HepG2 (cell line): ENCODE measurements around the gene ARAP1. TPM values are rescaled to one million over a fixed set of nuclear protein-coding genes. Genes with fewer than 3 reads are reported as not detected.
A peak's percentile ranks its signal among the peaks of the same experiment; 100 is the strongest.

ENCODE experiments used
- ATAC-seq: fragments of 200-7000 bp; cut with Tn5 transposase; 3 replicates; pipeline ENCODE4 v1.9.1; 2020; ENCODE audit warnings: mild to moderate bottlenecking, moderate library complexity
- BruUV-seq: library from RNA; stranded (reverse); fragments of 400-500 nt; replicated peaks from 2 replicates; lab custom pipeline; 2021; lab: Mats Ljungman, UMichigan
- CTCF ChIA-PET: fragments of 300-600 bp; formaldehyde crosslinking; extraction: SDS; loops from one replicate; lab custom pipeline; 2021; ENCODE audit warnings: low total read pairs, inconsistent platforms, low intra/inter-chr PET ratio; lab: Yijun Ruan, JAX
- POLR2A ChIA-PET: fragments of 350-600 bp; sonication (Branson Sonifier 250); formaldehyde crosslinking; loops from one replicate; lab custom pipeline; 2020; ENCODE audit warnings: antibody characterized with exemption, inconsistent platforms; lab: Yijun Ruan, JAX
- DNase-seq: peaks from one replicate; pipeline ENCODE4 v3.0.0-alpha.2; 2015; ENCODE audit warnings: low spot score
- FAIRE-seq: peaks from 3 replicates; lab custom pipeline; 2011; peaks lifted over from hg19 to GRCh38; lab: Jason Lieb, UNC
- H2AFZ ChIP-seq: one replicate; pipeline ENCODE4 v1.6.1; 2011; ENCODE audit warnings: low read length, inconsistent platforms
- H3K27ac ChIP-seq: fragments of 300-600 bp; 3 replicates; pipeline ENCODE4 v1.8.0; 2011; ENCODE audit warnings: mixed run types, mild to moderate bottlenecking, mixed read lengths, low read length, inconsistent platforms; ENCODE audit not compliant: insufficient read depth; ENCODE audit errors: extremely low read length
- H3K27me3 ChIP-seq, 2 experiments: fragments of 200-600 bp in 1 of 2; 2 replicates in 1 of 2; 3 replicates in 1 of 2; pipeline versions ENCODE4 v1.6.0 to v1.8.0; 2011; ENCODE audit warnings: low read length in 2 of 2, mild to moderate bottlenecking in 2 of 2, moderate library complexity in 2 of 2, inconsistent platforms in 1 of 2; ENCODE audit not compliant: insufficient read depth in 2 of 2, control insufficient read depth in 1 of 2
- H3K36me3 ChIP-seq, 2 experiments: fragments of 200-600 bp in 1 of 2; replicated peaks in 1 of 2; 2 replicates in 1 of 2; 3 replicates in 1 of 2; pipeline versions ENCODE4 v1.5.1 to v1.8.0; 2011; ENCODE audit warnings: low read length in 2 of 2, inconsistent platforms in 1 of 2; ENCODE audit not compliant: insufficient read depth in 2 of 2, control insufficient read depth in 1 of 2
- H3K4me1 ChIP-seq: 2 replicates; pipeline ENCODE4 v1.5.1; 2012; ENCODE audit warnings: low read length, inconsistent platforms; ENCODE audit not compliant: insufficient read depth
- H3K4me2 ChIP-seq: 2 replicates; pipeline ENCODE4 v1.6.0; 2011; ENCODE audit warnings: low read depth, low read length, inconsistent platforms
- H3K4me3 ChIP-seq, 3 experiments: fragments of 200-600 bp in 1 of 3; sonication (generic), shearing (Covaris generic) in 1 of 3; replicated peaks in 1 of 3; 2 replicates each; pipeline ENCODE4 v1.5.1; 2011 to 2016; ENCODE audit warnings: low read length in 3 of 3, inconsistent platforms in 2 of 3, low read depth in 2 of 3, mild to moderate bottlenecking in 2 of 3, control low read depth in 1 of 3, mixed read lengths in 1 of 3; ENCODE audit not compliant: insufficient read depth in 1 of 3
- H3K79me2 ChIP-seq: one replicate; pipeline ENCODE4 v1.6.1; 2011; ENCODE audit warnings: low read length, inconsistent platforms; ENCODE audit not compliant: insufficient read depth
- H3K9ac ChIP-seq: 2 replicates; pipeline ENCODE4 v1.6.0; 2011; ENCODE audit warnings: mild to moderate bottlenecking, low read depth, low read length, inconsistent platforms; ENCODE audit not compliant: insufficient read depth
- H3K9me3 ChIP-seq: 2 replicates; pipeline ENCODE4 v1.5.1; 2012; ENCODE audit warnings: mild to moderate bottlenecking, low read length
- H4K20me1 ChIP-seq: 2 replicates; pipeline ENCODE4 v1.6.0; 2011; ENCODE audit warnings: inconsistent platforms, mild to moderate bottlenecking, low read length, moderate library complexity; ENCODE audit not compliant: insufficient read depth
- HMGA1 ChIP-seq: sonication (generic); formaldehyde crosslinking; conservative IDR thresholded peaks from 2 replicates; pipeline ENCODE4 v1.4.0; 2020; ENCODE audit warnings: missing genetic modification reagents
- MTA1 ChIP-seq: sonication (generic); formaldehyde crosslinking; IDR thresholded peaks from 2 replicates; pipeline ENCODE4 v1.4.0; 2020; ENCODE audit warnings: missing genetic modification reagents, mild to moderate bottlenecking, borderline replicate concordance
- RELA ChIP-seq: sonication (generic); formaldehyde crosslinking; IDR thresholded peaks from 2 replicates; pipeline ENCODE4 v1.4.0; 2020; ENCODE audit warnings: missing genetic modification reagents
- SALL1 ChIP-seq: sonication (generic); formaldehyde crosslinking; IDR thresholded peaks from 2 replicates; pipeline ENCODE4 v1.8.0; 2022; ENCODE audit warnings: mild to moderate bottlenecking, missing genetic modification reagents
- ZBTB46 ChIP-seq: sonication (generic); formaldehyde crosslinking; IDR thresholded peaks from 2 replicates; pipeline ENCODE4 v1.4.0; 2020; ENCODE audit warnings: mild to moderate bottlenecking, missing genetic modification reagents, borderline replicate concordance
- ZNF724P ChIP-seq: sonication (generic); formaldehyde crosslinking; IDR thresholded peaks from 2 replicates; pipeline ENCODE4 v1.8.0; 2022; ENCODE audit warnings: missing genetic modification reagents, borderline replicate concordance
- ZNF749 ChIP-seq: sonication (generic); formaldehyde crosslinking; IDR thresholded peaks from 2 replicates; pipeline ENCODE4 v1.8.0; 2022; ENCODE audit warnings: mild to moderate bottlenecking, missing genetic modification reagents, moderate library complexity, borderline replicate concordance
- WGBS: methylation state at CpG from one replicate; pipeline ENCODE4 v1.1.6; 2017; ENCODE audit warnings: low lambda C conversion rate; 5-methylcytosine and 5-hydroxymethylcytosine counted together
- in situ Hi-C: cut with HindIII; loops from 2 replicates; pipeline ENCODE4 v1.10.0; 2017; ENCODE audit warnings: low pct_unique_long_range_greater_than_20kb; ENCODE audit not compliant: extremely low pct_ligation_motif_present
- intact Hi-C: fragments of 100-400 bp; cut with micrococcal nuclease; formaldehyde crosslinking; loops from one replicate; pipeline ENCODE4 v1.10.0; 2022; ENCODE audit not compliant: unreplicated experiment
- polyA plus RNA-seq, 8 experiments: library from polyadenylated mRNA; depleted of rRNA in 3 of 8; stranded (reverse) in 7 of 8; unstranded in 1 of 8; fragments of >200 nt; fragmentation: Illumina TruSeq in 4 of 8; extraction: Trizol in 4 of 8; gene quantifications; 2 replicates each; pipeline versions ENCODE4 v1.2.1 to v1.2.3, GENCODE V29; 2011 to 2016; ENCODE audit warnings: low read depth in 4 of 8, missing spikeins in 1 of 8, mixed read lengths in 1 of 8; ENCODE audit not compliant: insufficient read depth in 1 of 8
- total RNA-seq, 5 experiments: library from RNA; depleted of rRNA; stranded (reverse); fragments of >200 nt; fragmentation: Illumina TruSeq; extraction: Trizol; gene quantifications; 2 replicates each; pipeline ENCODE4 v1.2.3, GENCODE V29; 2016; ENCODE audit warnings: low read depth in 1 of 5
- TF ChIP-seq, protein P1 (sequence below): sonication (generic); formaldehyde crosslinking; IDR thresholded peaks from 2 replicates; pipeline ENCODE4 v1.9.0; 2021; ENCODE audit warnings: missing genetic modification reagents, borderline replicate concordance
- TF ChIP-seq, protein P2 (sequence below): sonication (generic); formaldehyde crosslinking; IDR thresholded peaks from 2 replicates; pipeline ENCODE4 v1.9.0; 2021; ENCODE audit warnings: missing genetic modification reagents, mild to moderate bottlenecking, borderline replicate concordance

Gene ARAP1
- total and polyA plus RNA-seq, 2 of the 13 experiments (the other 11 are each of a cell fraction or from before 2014, with no cell fraction given), result 43.2 to 55.5 TPM

DNA sequence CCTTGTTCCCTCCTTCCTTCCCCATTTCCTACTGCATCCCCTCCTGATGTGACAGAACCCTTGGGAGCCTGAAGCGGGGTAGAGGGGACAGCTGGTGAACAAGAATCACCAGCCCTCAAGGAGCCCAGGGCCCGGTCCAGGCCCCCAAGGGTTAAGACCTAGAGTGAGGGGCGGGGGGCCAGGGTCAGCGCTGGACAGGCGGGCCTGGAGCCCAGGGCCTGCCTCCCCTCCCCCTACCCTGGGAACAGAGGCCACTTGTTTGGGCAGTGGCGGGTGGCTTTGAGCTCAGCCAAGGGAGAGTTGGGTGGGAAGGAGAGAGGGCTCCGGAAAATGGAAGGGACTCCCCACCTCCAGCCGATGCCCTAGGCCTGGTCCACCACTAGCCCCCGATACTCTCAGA is 2.1 kb downstream of the ARAP1 start (continued):
- TF ChIP-seq SALL1, result no peak
- no peak for TF ChIP-seq ZNF749
- TF ChIP-seq RELA (CRISPR knock-in tag), result 0 out of 2 replicates have a peak, but pooled peaks have one; percentile 59
- no peak for TF ChIP-seq HMGA1 (CRISPR knock-in tag)
- TF ChIP-seq ZNF724P, result no peak
- TF ChIP-seq, protein P1, sequence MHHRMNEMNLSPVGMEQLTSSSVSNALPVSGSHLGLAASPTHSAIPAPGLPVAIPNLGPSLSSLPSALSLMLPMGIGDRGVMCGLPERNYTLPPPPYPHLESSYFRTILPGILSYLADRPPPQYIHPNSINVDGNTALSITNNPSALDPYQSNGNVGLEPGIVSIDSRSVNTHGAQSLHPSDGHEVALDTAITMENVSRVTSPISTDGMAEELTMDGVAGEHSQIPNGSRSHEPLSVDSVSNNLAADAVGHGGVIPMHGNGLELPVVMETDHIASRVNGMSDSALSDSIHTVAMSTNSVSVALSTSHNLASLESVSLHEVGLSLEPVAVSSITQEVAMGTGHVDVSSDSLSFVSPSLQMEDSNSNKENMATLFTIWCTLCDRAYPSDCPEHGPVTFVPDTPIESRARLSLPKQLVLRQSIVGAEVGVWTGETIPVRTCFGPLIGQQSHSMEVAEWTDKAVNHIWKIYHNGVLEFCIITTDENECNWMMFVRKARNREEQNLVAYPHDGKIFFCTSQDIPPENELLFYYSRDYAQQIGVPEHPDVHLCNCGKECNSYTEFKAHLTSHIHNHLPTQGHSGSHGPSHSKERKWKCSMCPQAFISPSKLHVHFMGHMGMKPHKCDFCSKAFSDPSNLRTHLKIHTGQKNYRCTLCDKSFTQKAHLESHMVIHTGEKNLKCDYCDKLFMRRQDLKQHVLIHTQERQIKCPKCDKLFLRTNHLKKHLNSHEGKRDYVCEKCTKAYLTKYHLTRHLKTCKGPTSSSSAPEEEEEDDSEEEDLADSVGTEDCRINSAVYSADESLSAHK (CRISPR knock-in tag), result no peak

- ATAC-seq, result no peak
- in situ Hi-C loops (no loop called here), intact Hi-C loops (no loop called here)
- peak overlapping the region; percentile 30 for H3K27ac ChIP-seq
- 0 out of 2 replicates have a peak, but pooled peaks have one; percentile 52 for TF ChIP-seq ZBTB46 (CRISPR knock-in tag)
- TF ChIP-seq, protein P2, sequence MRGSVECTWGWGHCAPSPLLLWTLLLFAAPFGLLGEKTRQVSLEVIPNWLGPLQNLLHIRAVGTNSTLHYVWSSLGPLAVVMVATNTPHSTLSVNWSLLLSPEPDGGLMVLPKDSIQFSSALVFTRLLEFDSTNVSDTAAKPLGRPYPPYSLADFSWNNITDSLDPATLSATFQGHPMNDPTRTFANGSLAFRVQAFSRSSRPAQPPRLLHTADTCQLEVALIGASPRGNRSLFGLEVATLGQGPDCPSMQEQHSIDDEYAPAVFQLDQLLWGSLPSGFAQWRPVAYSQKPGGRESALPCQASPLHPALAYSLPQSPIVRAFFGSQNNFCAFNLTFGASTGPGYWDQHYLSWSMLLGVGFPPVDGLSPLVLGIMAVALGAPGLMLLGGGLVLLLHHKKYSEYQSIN, result no peak
- TF ChIP-seq MTA1 (CRISPR knock-in tag), result 0 out of 2 replicates have a peak, but pooled peaks have one; percentile 18
- FAIRE-seq, result no peak
- no peak overlapping the region for H2AFZ ChIP-seq
- CTCF ChIA-PET, result no interaction called here
- H3K9ac ChIP-seq, result no peak overlapping the region
- no peak for DNase-seq
- WGBS, result 80% methylated on average over 1 of the region's 6 CpGs
- peaks cover 3 to 15% of the 10 kb centered on the region in 2 experiments; a peak in 2 of 5 replicates for H3K36me3 ChIP-seq
- H4K20me1 ChIP-seq, result peaks cover 11% of the 10 kb centered on the region; the same call in 1 of the 2 replicates
- H3K4me2 ChIP-seq, result no peak overlapping the region
- no peak overlapping the region for H3K4me3 ChIP-seq
- peaks cover 86% of the 10 kb centered on the region for H3K79me2 ChIP-seq
- no peaks in the 10 kb centered on the region for H3K9me3 ChIP-seq
- H3K27me3 ChIP-seq, result no peaks in the 10 kb centered on the region; a peak in 1 of 5 replicates
- POLR2A ChIA-PET, result no interaction called here
- no TSS peak for BruUV-seq
- peaks cover 86% of the 10 kb centered on the region for H3K4me1 ChIP-seq
Measured at GRCh38 chr11:72747289-72747855, 4.8 kb downstream of the ARAP1 start.
